ENCODE results near the gene CACNA1B.
"Not testable (repeated sequence)": the region's sequence is repeated elsewhere in the genome, so short reads cannot be mapped to it uniquely, and the experiment has no call there.

CACNA1B gene

DNA sequence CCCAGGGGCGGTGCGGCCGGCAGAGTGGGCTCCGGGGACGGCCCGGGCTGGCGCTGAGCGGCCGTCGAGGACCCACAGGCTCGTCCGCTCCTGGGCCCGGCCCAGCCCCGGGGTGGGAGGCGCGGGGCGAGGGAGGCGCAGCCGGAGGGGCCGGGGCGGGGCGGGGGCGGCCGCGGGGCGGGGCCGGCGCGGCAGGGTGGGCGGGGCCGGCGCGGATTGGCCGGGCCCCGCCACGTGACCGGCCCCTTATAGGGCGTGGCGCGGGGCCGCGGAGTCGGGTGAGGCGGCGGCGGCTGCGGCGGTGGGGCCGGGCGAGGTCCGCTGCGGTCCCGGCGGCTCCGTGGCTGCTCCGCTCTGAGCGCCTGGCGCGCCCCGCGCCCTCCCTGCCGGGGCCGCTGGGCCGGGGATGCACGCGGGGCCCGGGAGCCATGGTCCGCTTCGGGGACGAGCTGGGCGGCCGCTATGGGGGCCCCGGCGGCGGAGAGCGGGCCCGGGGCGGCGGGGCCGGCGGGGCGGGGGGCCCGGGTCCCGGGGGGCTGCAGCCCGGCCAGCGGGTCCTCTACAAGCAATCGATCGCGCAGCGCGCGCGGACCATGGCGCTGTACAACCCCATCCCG, at the start of gene CACNA1B:
CACNA1B (plus strand) TSS at position 277 of the 617 bp plus-strand sequence; CDS start at position 429, 152 bp downstream.
- H3K9me3 ChIP-seq (ENCODE audit: low read length); H3K4me1 ChIP-seq (ENCODE audit: insufficient read depth, low read length); H2AFZ ChIP-seq (ENCODE audit: low read depth, low read length); H3K36me3 ChIP-seq (ENCODE audit: insufficient read depth, low read length): not testable (repeated sequence)
- Histone ChIP-seq H3K4me3 (ENCODE audit: low read length) (peak within 1 kb of the TSS; percentile 56), H3K27me3 (ENCODE audit: insufficient read depth, low read length) (peaks cover 25% of the 10 kb centered on the region)

DNA sequence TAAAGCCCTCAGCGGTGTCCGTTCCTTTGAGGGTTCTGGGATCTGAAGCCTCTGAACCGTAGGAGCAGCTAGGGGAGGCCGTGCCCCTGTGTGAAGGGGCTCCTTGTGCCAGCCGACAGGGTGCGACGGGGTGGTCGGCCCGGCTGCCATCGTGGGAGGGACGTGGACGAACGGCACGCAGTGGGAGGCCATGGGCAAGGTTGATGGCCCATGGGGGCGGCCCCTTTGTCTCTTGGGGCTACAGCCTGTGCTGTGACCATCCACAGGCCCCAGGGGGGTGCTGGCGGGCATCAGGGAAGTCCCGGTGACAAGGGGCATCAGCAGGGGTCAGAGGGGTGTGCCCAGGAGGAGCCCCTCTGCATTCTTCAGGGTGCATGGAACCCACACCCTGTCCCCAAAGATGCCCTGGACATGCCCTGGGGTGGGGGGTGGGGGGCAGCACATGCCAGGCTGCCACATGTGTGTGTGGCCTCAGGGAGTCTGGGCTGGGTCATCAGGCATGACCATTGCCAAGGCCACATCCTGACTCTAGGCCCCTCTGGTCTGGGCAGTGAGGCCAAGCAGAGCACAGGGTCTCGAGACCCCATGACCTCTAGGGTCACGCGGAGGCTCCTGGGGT, 49.6 kb upstream of the CACNA1B start:
- Histone ChIP-seq H3K4me1 (ENCODE audit: insufficient read depth, low read length) (peaks cover 10% of the 10 kb centered on the region), H3K4me3 (ENCODE audit: low read length) (no peak overlapping the region)

DNA sequence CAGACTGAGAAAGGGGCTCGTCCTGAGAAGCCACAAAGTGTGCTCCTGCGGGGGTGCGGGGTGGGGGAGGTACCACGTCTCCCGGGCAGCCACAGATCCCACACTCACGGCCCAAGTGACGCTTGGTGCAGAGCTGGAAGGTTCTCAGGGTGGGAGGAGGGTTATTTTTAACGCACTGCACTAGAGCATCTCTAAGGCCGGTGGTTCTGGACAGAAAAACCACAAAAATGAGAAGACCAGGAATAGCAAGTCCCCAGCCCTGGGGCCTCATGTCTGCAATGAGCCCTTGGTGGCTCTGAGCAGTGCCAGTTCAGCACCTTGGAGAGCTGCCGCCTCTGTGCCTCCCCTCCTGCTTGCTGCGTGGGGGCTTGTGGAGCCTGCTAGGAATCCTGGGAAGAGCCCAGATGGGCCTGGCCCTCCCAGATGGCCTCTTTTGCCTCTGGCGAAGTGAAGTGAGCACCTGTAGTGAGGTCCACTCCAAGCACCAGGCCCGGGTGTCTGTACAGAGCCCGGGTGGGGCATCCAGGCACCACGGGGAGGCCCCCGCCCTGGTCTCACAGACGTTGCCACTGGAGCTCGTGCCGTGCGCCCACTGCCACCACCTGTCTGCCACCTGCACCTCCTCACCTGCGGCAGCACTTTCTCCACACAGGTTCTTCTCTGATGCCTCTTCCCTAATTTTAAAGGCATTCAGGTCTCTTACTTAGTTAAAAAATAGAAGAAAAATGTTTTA, 48.9 kb upstream of the CACNA1B start:
- Histone ChIP-seq H3K4me3 (ENCODE audit: low read length) (no peak overlapping the region), H3K4me1 (ENCODE audit: insufficient read depth, low read length) (peaks cover 10% of the 10 kb centered on the region), H3K9me3 (ENCODE audit: low read length) (peaks cover 23% of the 10 kb centered on the region), H2AFZ (ENCODE audit: low read depth, low read length) (no peak overlapping the region), H3K27me3 (ENCODE audit: insufficient read depth, low read length) (no peaks in the 10 kb centered on the region), H3K36me3 (ENCODE audit: insufficient read depth, low read length) (peaks cover 48% of the 10 kb centered on the region)

More for the DNA sequence above, 49.6 kb upstream of the CACNA1B start:
- peaks cover 19% of the 10 kb centered on the region for H3K9me3 ChIP-seq (ENCODE audit: low read length)
- no peak overlapping the region for H2AFZ ChIP-seq (ENCODE audit: low read depth, low read length)
- H3K36me3 ChIP-seq (ENCODE audit: insufficient read depth, low read length) = peaks cover 42% of the 10 kb centered on the region
- no peaks in the 10 kb centered on the region for H3K27me3 ChIP-seq (ENCODE audit: insufficient read depth, low read length)

DNA sequence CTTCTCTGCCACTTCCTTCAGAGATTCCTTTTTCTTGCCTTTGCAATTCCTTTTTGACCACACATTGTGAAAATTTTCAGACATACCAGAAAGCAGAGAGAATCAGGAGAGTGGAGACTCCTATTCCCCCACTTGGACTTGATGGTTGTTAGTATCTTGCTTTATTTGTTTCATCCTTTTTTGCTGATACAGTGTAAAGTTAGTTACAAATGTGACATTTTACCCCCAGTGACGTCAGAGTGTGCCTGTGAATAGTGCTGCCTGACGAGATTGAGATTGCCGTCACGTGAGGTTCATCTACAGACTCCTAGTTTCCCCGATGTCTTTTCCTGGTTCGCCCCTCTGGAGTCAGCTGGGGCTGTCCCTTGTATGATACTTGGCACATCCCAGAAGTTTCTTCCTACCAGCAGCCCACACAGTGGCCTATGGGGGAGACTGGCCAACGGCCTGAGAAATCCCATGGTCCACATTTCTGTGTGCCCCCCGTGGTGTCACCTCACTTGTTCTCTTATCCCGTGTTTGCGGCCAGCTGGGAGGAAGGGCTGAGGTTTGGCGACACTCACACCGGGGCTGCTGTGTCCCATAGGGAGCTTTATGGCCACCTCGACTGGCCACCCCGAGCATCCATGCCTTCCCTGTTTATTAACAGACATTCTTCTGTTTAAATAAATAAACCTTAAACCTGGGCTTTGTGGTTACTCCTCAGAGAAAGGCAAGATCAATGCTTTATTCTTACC, 48.2 kb upstream of the CACNA1B start:
- H2AFZ ChIP-seq (ENCODE audit: low read depth, low read length) = no peak overlapping the region
- H3K4me1 ChIP-seq (ENCODE audit: insufficient read depth, low read length) = peaks cover 6% of the 10 kb centered on the region
- H3K27me3 ChIP-seq (ENCODE audit: insufficient read depth, low read length) = no peaks in the 10 kb centered on the region
- H3K36me3 ChIP-seq (ENCODE audit: insufficient read depth, low read length) = peaks cover 49% of the 10 kb centered on the region
- H3K4me3 ChIP-seq (ENCODE audit: low read length) = no peak overlapping the region
- H3K9me3 ChIP-seq (ENCODE audit: low read length) = peaks cover 23% of the 10 kb centered on the region

DNA sequence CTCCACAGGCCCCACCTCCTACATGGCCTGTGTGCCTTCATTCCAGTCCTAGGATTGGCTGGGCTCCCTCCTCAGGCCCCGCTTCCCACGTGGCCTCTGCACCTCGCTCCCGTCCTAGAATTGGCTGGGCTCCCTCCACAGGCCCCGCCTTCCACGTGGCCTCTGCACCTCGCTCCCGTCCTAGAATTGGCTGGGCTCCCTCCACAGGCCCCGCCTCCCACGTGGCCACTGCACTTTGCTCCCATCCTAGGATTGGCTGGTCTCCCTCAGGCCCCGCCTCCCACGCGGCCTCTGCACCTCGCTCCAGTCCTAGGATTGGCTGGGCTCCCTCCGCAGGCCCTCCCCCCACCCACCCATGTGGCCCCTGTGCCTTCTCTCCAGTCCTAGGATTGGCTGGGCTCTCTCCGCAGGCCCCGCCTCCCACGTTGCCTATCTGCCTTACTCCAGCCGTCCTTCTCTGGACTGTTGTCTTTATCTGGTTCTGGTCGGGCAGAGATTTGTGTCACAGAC, 45.3 kb upstream of the CACNA1B start:
- no peaks in the 10 kb centered on the region for H3K27me3 ChIP-seq (ENCODE audit: insufficient read depth, low read length)
- H2AFZ ChIP-seq (ENCODE audit: low read depth, low read length) = no peak overlapping the region
- H3K9me3 ChIP-seq (ENCODE audit: low read length) = peaks cover 9% of the 10 kb centered on the region
- H3K4me1 ChIP-seq (ENCODE audit: insufficient read depth, low read length) = no peaks in the 10 kb centered on the region
- no peak overlapping the region for H3K4me3 ChIP-seq (ENCODE audit: low read length)
- H3K36me3 ChIP-seq (ENCODE audit: insufficient read depth, low read length) = peaks cover 60% of the 10 kb centered on the region

DNA sequence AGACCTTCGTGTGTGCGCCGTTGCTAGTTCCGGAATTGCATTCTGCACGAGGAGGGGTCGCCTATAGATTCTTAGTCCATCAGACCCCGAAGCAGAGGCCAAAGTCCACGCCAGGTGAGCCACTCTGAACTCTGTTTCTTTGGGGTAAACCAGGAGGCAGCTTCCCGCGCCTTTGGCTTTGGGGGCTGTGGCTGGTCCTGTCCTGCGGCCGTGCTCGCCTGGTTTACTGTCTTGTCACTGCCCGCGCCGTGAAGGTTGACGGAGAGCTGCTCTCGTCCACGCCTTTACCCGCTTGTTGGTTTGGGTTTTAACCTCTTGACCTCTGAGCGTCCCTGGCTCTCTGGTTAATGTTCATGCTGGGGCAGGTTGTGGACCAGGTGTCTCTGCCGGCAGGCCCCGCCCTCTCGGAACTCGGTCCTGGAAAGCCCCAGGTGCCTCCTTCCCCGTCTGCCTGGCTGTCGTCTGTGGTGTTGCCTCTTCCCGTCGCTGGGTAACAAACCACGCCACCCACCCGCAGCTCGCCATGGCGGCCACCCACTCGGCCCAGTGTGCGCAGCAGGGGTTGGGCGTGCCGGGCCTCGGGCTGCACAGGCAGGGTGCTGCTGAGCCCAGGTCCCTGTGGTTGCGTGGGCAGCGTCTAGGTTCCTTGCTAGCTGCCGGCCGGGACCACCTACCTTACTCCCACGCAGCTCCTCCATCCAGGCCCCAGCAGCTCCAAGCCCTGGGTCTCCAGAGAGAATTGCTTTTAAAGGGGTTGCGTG, 44.6 kb upstream of the CACNA1B start:
- no peak overlapping the region for H3K4me3 ChIP-seq (ENCODE audit: low read length)
- H2AFZ ChIP-seq (ENCODE audit: low read depth, low read length) = no peak overlapping the region
- H3K4me1 ChIP-seq (ENCODE audit: insufficient read depth, low read length) = no peaks in the 10 kb centered on the region
- peaks cover 14% of the 10 kb centered on the region for H3K9me3 ChIP-seq (ENCODE audit: low read length)
- peaks cover 57% of the 10 kb centered on the region for H3K36me3 ChIP-seq (ENCODE audit: insufficient read depth, low read length)
- no peaks in the 10 kb centered on the region for H3K27me3 ChIP-seq (ENCODE audit: insufficient read depth, low read length)

DNA sequence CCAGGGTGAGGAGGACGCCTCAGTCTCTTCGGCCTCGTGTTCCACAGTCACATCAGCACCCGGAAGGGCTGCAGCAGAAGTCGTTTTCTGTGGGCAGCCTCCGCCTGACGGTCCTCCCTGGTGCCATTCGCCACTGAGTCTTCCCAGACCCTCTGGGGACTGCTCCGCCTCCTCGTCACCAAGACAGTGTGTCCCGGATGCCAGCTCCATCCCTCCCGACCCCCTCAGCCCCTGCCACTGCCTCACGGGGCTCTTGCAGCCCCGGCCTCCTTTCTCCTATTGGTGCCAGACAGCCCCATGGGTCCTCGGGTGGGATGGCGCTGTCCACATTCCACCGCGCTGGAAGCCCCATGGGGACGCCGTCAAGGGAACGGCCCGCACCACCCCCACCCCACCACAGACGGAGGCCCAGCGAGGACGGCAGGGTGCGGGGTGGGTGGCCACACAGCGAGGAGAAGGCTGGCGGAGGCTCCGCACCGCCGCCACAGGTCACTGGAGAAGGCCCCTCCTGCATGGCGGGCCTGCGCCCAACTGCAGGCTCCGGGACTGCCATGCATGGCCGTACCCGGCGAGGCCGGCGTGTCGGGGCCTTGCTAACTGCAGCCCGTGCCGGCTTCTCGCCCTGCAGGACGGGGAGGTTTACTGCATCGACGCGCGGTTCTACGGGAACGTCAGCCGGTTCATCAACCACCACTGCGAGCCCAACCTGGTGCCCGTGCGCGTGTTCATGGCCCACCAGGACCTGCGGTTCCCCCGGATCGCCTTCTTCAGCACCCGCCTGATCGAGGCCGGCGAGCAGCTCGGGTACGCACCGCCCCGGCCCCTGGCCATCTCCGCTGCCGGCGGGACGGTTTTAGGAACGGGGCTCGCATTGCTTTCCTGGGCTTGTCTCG, 43.6 kb upstream of the CACNA1B start:
- Histone ChIP-seq H3K36me3 (ENCODE audit: insufficient read depth, low read length) (peaks cover 54% of the 10 kb centered on the region), H3K4me1 (ENCODE audit: insufficient read depth, low read length) (no peaks in the 10 kb centered on the region), H3K4me3 (ENCODE audit: low read length) (no peak overlapping the region), H3K9me3 (ENCODE audit: low read length) (peaks cover 18% of the 10 kb centered on the region), H2AFZ (ENCODE audit: low read depth, low read length) (no peak overlapping the region), H3K27me3 (ENCODE audit: insufficient read depth, low read length) (no peaks in the 10 kb centered on the region)

DNA sequence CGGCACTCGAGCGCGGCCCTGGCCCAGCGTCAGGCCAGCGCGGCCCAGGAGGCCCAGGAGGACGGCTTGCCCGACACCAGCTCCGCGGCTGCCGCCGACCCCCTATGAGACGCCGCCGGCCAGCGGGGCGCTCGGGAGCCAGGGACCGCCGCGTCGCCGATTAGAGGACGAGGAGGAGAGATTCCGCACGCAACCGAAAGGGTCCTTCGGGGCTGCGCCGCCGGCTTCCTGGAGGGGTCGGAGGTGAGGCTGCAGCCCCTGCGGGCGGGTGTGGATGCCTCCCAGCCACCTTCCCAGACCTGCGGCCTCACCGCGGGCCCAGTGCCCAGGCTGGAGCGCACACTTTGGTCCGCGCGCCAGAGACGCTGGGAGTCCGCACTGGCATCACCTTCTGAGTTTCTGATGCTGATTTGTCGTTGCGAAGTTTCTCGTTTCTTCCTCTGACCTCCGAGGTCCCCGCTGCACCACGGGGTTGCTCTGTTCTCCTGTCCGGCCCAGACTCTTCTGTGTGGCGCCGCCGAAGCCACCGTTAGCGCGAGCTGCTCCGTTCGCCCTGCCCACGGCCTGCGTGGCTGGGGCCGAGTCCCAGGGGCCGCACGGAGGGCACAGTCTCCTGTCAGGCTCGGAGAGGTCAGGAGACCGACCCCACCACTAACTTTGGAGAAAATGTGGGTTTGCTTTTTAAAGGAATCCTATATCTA, 42.6 kb upstream of the CACNA1B start:
- Histone ChIP-seq H3K4me3 (ENCODE audit: low read length) (no peak overlapping the region), H3K4me1 (ENCODE audit: insufficient read depth, low read length) (no peaks in the 10 kb centered on the region), H3K27me3 (ENCODE audit: insufficient read depth, low read length) (no peaks in the 10 kb centered on the region), H2AFZ (ENCODE audit: low read depth, low read length) (no peak overlapping the region), H3K36me3 (ENCODE audit: insufficient read depth, low read length) (peaks cover 48% of the 10 kb centered on the region), H3K9me3 (ENCODE audit: low read length) (peaks cover 18% of the 10 kb centered on the region)

DNA sequence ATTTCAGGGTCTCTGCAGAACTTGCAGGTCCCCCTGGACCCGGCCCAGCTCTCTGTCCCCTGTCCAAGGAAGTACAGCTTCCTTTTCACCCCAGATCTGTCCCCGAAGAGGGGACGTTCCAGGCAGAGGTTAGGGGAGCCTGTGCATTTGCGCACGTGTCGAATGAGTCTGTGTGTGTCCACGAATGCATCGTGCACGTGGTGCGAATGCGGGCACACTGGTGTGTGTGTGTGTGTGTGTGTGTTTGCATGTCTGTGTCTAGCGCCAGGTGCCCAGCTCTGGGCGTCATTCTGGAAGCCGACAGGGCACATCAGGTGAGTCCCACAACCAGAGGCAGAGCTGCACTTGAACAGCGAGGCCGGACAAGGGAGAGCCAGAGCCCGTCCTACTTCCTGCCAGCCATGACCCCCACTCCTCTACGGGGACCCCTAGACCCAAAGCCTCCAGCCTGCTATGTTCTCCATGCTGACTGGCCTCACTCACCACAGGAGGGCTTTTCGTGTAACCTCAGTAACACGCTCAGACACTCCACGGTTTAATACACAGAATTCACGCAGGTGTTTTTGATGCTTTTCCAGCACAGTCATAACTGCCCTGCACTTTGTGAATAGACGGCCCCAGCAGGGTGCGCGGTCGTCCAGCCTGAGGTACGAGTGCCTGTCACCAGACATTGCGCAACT, 41.3 kb upstream of the CACNA1B start:
- no peaks in the 10 kb centered on the region for H3K4me1 ChIP-seq (ENCODE audit: insufficient read depth, low read length)
- no peak overlapping the region for H3K4me3 ChIP-seq (ENCODE audit: low read length)
- peaks cover 48% of the 10 kb centered on the region for H3K36me3 ChIP-seq (ENCODE audit: insufficient read depth, low read length)
- H2AFZ ChIP-seq (ENCODE audit: low read depth, low read length) = no peak overlapping the region
- peaks cover 20% of the 10 kb centered on the region for H3K9me3 ChIP-seq (ENCODE audit: low read length)
- H3K27me3 ChIP-seq (ENCODE audit: insufficient read depth, low read length) = no peaks in the 10 kb centered on the region

DNA sequence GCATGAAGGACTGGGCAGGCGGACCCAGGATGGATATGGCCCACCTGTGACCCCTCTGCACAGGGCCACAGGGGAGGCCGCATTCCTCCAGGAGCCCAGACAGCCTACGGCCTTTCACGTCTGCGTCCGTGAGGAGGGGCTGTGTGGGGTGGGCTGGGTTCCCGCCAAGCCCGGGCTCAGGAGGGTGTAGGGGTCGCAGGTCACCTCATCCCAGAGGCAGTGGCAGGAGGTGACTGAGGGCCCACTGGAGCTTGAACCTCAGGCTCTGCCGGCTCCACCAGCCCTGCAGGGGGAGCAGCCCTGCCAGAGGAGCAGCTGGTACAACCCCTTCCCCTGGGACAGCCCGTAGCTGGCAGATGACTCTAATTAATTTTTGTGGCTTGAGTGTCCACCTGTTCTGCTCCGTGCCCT, 40.7 kb upstream of the CACNA1B start:
- H3K4me3 ChIP-seq (ENCODE audit: low read length) = no peak overlapping the region
- no peak overlapping the region for H2AFZ ChIP-seq (ENCODE audit: low read depth, low read length)
- H3K27me3 ChIP-seq (ENCODE audit: insufficient read depth, low read length) = no peaks in the 10 kb centered on the region
- peaks cover 48% of the 10 kb centered on the region for H3K36me3 ChIP-seq (ENCODE audit: insufficient read depth, low read length)
- H3K9me3 ChIP-seq (ENCODE audit: low read length) = peaks cover 20% of the 10 kb centered on the region
- H3K4me1 ChIP-seq (ENCODE audit: insufficient read depth, low read length) = no peaks in the 10 kb centered on the region

Data from neuron (in vitro differentiated cells).